RWPE2 (cell line): ENCODE measurements around the gene CIRBP.

Experiments used
- ATAC-seq: fragments of 200-7000 bp; cut with Tn5 transposase; 3 replicates; pipeline ENCODE4 v1.9.1; 2021; ENCODE audit warnings: low read depth
- DNase-seq: peaks from one replicate; pipeline ENCODE4 v3.0.0-alpha.2; 2020; ENCODE audit warnings: low spot score
- H3K27ac ChIP-seq: fragments of 450-650 bp; 2 replicates; pipeline ENCODE4 v1.5.1; 2017; ENCODE audit warnings: mild to moderate bottlenecking; ENCODE audit not compliant: poor library complexity, severe bottlenecking
- H3K27me3 ChIP-seq: fragments of 250-450 bp; sonication (Bioruptor Pico); 2 replicates; pipeline ENCODE4 v1.5.1; 2021; ENCODE audit warnings: mild to moderate bottlenecking, moderate library complexity; ENCODE audit not compliant: insufficient read depth, poor library complexity, severe bottlenecking
- H3K36me3 ChIP-seq: fragments of 250-450 bp; sonication (Bioruptor Pico); 2 replicates; pipeline ENCODE4 v1.5.1; 2020; ENCODE audit warnings: low read depth, mild to moderate bottlenecking, moderate library complexity
- H3K4me1 ChIP-seq: fragments of 250-450 bp; sonication (Bioruptor Pico); 2 replicates; pipeline ENCODE4 v1.5.1; 2021; ENCODE audit warnings: mild to moderate bottlenecking, moderate library complexity; ENCODE audit not compliant: insufficient read depth, poor library complexity, severe bottlenecking
- H3K4me3 ChIP-seq: fragments of 250-450 bp; sonication (Bioruptor Pico); 2 replicates; pipeline ENCODE4 v1.5.1; 2021; ENCODE audit warnings: mild to moderate bottlenecking, moderate library complexity; ENCODE audit not compliant: severe bottlenecking
- H3K9me3 ChIP-seq: fragments of 250-450 bp; sonication (Bioruptor Pico); 2 replicates; pipeline ENCODE4 v1.5.1; 2021; ENCODE audit warnings: mild to moderate bottlenecking, moderate library complexity; ENCODE audit not compliant: severe bottlenecking
- TF ChIP-seq, protein P1 (sequence below): fragments of 450-650 bp; IDR thresholded peaks from one replicate; pipeline ENCODE4 v1.5.1; 2017; ENCODE audit warnings: mild to moderate bottlenecking, moderate library complexity; ENCODE audit not compliant: poor library complexity, severe bottlenecking

The CIRBP gene

GRCh38 chr19:1298235-1298634, 29.1 kb downstream of the CIRBP start:
- Histone ChIP-seq H3K36me3 (no peaks in the 10 kb centered on the region), H3K4me1 (no peaks in the 10 kb centered on the region), H3K27ac (no peak overlapping the region), H3K4me3 (no peak overlapping the region), H3K9me3 (no peaks in the 10 kb centered on the region), H3K27me3 (peaks cover 4% of the 10 kb centered on the region)
- ATAC-seq (no peak), DNase-seq (no peak)
- TF ChIP-seq, protein P1, sequence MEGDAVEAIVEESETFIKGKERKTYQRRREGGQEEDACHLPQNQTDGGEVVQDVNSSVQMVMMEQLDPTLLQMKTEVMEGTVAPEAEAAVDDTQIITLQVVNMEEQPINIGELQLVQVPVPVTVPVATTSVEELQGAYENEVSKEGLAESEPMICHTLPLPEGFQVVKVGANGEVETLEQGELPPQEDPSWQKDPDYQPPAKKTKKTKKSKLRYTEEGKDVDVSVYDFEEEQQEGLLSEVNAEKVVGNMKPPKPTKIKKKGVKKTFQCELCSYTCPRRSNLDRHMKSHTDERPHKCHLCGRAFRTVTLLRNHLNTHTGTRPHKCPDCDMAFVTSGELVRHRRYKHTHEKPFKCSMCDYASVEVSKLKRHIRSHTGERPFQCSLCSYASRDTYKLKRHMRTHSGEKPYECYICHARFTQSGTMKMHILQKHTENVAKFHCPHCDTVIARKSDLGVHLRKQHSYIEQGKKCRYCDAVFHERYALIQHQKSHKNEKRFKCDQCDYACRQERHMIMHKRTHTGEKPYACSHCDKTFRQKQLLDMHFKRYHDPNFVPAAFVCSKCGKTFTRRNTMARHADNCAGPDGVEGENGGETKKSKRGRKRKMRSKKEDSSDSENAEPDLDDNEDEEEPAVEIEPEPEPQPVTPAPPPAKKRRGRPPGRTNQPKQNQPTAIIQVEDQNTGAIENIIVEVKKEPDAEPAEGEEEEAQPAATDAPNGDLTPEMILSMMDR: no peak

DNA sequence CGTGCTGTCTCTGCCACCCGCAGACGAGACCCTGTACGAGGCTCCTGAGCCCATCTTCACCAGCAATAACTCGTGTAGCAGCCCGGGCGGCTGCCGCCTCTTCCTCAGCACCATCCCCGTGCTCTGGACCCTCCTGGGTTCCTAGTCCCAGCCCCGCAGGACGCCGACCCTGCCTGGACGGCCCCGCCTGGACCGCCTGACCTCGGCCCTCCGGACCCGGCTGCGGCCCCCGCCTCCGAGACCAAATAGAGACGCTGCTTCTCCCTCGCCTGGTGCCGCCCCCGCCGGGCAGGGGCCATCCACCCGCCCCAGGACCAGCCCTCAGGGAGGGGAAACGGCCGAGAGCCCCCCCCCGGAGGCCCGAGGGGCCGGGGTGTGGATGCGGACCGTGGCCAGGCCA, 30.7 kb downstream of the CIRBP start:
- H3K4me1 ChIP-seq: no peaks in the 10 kb centered on the region
- TF ChIP-seq, protein P1: no peak
- H3K27me3 ChIP-seq: peaks cover under 1% of the 10 kb centered on the region
- H3K9me3 ChIP-seq: no peaks in the 10 kb centered on the region
- no peak overlapping the region for H3K4me3 ChIP-seq
- H3K27ac ChIP-seq: no peak overlapping the region
- ATAC-seq: no peak
- no peaks in the 10 kb centered on the region for H3K36me3 ChIP-seq
- no peak for DNase-seq

DNA sequence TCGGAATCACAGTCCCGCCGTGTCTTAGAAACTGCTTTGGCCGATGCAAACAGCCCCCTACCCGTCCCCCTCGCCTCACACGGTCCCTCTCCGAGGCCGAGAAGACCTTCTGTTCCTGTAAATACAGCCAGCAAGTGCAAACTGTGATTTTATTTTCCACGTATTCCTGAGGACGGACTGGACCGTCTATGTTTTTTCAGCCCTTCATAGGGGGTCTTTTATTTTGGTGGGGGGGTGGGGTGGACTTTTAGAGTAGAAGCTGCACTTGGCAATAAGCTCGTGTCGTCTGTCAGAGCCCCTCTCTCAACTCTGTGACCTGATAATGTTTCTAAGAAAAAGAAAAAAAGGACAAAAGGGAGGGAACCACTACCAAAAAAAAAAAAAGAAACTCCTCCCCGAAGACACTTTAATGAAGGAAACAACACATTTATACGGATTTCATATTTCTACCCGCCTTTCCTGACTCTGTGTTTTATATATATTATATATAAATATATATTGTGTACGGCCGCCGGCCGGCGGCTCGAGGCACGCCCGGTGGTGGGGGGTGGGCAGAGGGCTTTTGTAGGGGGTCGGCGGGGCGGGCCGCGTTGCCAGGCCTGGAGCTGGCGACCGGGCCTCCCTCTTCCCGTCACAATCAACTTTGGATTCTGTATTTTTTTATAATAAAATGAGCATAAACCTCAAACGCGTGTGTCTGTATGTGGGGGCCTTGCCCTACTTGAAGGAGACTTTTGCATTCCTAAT, 31.8 kb downstream of the CIRBP start:
- H3K4me3 ChIP-seq: no peak overlapping the region
- H3K27me3 ChIP-seq: no peaks in the 10 kb centered on the region
- H3K27ac ChIP-seq: no peak overlapping the region
- no peaks in the 10 kb centered on the region for H3K36me3 ChIP-seq
- H3K9me3 ChIP-seq: no peaks in the 10 kb centered on the region
- TF ChIP-seq, protein P1: no peak
- no peak for ATAC-seq
- no peaks in the 10 kb centered on the region for H3K4me1 ChIP-seq
- no peak for DNase-seq

- no peak overlapping the region for H3K27ac ChIP-seq
- no peaks in the 10 kb centered on the region for H3K27me3 ChIP-seq
- H3K4me3 ChIP-seq: no peak overlapping the region
- H3K36me3 ChIP-seq: no peaks in the 10 kb centered on the region
- no peak for DNase-seq
- no peaks in the 10 kb centered on the region for H3K9me3 ChIP-seq
- TF ChIP-seq, protein P1: no peak
- ATAC-seq: no peak
- H3K4me1 ChIP-seq: no peaks in the 10 kb centered on the region
Measured at GRCh38 chr19:1302533-1303239, 33.6 kb downstream of the CIRBP start.
